IMR-90 (cell line): ENCODE measurements around the gene LARGE2. TPM values are rescaled to one million over a fixed set of nuclear protein-coding genes. Genes with fewer than 3 reads are reported as not detected.

Experiments used
- ATAC-seq: fragments of 200-7000 bp; cut with Tn5 transposase; 2 replicates; pipeline ENCODE4 v1.9.1; 2020; ENCODE audit warnings: low read depth, mild to moderate bottlenecking, moderate library complexity
- BruUV-seq: library from RNA; stranded (reverse); fragments of 400-500 nt; replicated peaks from 2 replicates; lab custom pipeline; 2021; lab: Mats Ljungman, UMichigan
- CTCF ChIA-PET: fragments of 300-600 bp; formaldehyde crosslinking; extraction: SDS; loops from one replicate; lab custom pipeline; 2021; ENCODE audit warnings: antibody characterized with exemption; lab: Yijun Ruan, JAX
- POLR2A ChIA-PET: fragments of 300-600 bp; sonication (Branson Sonifier 250); formaldehyde crosslinking; loops from one replicate; lab custom pipeline; 2022; ENCODE audit warnings: antibody characterized with exemption; ENCODE audit not compliant: unreplicated experiment; lab: Charles Lee
- DNase-seq: peaks from one replicate; pipeline ENCODE4 v3.0.0; 2013
- H2AFZ ChIP-seq: replicated peaks from 2 replicates; pipeline ENCODE3; 2013; ENCODE audit warnings: low read length, mild to moderate bottlenecking; ENCODE audit not compliant: poor library complexity
- H2AK5ac ChIP-seq: 2 replicates; pipeline ENCODE4 v1.6.1; 2013; ENCODE audit warnings: low read depth, low read length, inconsistent platforms
- H2AK9ac ChIP-seq: replicated peaks from 2 replicates; pipeline ENCODE3; 2013; ENCODE audit warnings: mild to moderate bottlenecking, low read depth, low read length, moderate library complexity; ENCODE audit not compliant: poor library complexity
- H2BK120ac ChIP-seq: 2 replicates; pipeline ENCODE4 v1.6.1; 2013; ENCODE audit warnings: low read depth, low read length, inconsistent platforms
- H2BK15ac ChIP-seq: 3 replicates; pipeline ENCODE4 v1.6.1; 2013; ENCODE audit warnings: low read depth, low read length, inconsistent platforms
- H2BK20ac ChIP-seq: 2 replicates; pipeline ENCODE4 v1.6.1; 2013; ENCODE audit warnings: low read depth, mild to moderate bottlenecking, inconsistent platforms, low read length, moderate library complexity
- H2BK5ac ChIP-seq: 2 replicates; pipeline ENCODE4 v1.6.1; 2013; ENCODE audit warnings: mild to moderate bottlenecking, low read depth, low read length, inconsistent platforms; ENCODE audit not compliant: poor library complexity, severe bottlenecking
- H3K14ac ChIP-seq: replicated peaks from 2 replicates; pipeline ENCODE4 v1.6.1; 2013; ENCODE audit warnings: low read depth, low read length, inconsistent platforms
- H3K18ac ChIP-seq: 2 replicates; pipeline ENCODE4 v1.6.1; 2013; ENCODE audit warnings: low read depth, low read length, control low read depth
- H3K23ac ChIP-seq: 2 replicates; pipeline ENCODE4 v1.6.1; 2013; ENCODE audit warnings: low read depth, low read length, inconsistent platforms
- H3K27ac ChIP-seq: 2 replicates; pipeline ENCODE4 v1.5.1; 2013; ENCODE audit warnings: mild to moderate bottlenecking, control low read depth, low read length; ENCODE audit not compliant: insufficient read depth
- H3K27me3 ChIP-seq: 2 replicates; pipeline ENCODE4 v1.6.1; 2013; ENCODE audit warnings: low read length; ENCODE audit not compliant: control insufficient read depth, insufficient read depth
- H3K36me3 ChIP-seq: 2 replicates; pipeline ENCODE4 v1.6.1; 2013; ENCODE audit warnings: low read length, mixed read lengths; ENCODE audit not compliant: control insufficient read depth, insufficient read depth
- H3K4ac ChIP-seq: 2 replicates; pipeline ENCODE4 v1.6.1; 2013; ENCODE audit warnings: low read depth, low read length, inconsistent platforms
- H3K4me1 ChIP-seq: 2 replicates; pipeline ENCODE4 v1.6.1; 2013; ENCODE audit warnings: low read length, mixed read lengths; ENCODE audit not compliant: control insufficient read depth, insufficient read depth
- H3K4me2 ChIP-seq: 2 replicates; pipeline ENCODE4 v1.6.1; 2013; ENCODE audit warnings: low read depth, mild to moderate bottlenecking, control low read depth, low read length, moderate library complexity
- H3K4me3 ChIP-seq: 2 replicates; pipeline ENCODE4 v1.5.1; 2013; ENCODE audit warnings: low read depth, mild to moderate bottlenecking, control low read depth, low read length, moderate library complexity; ENCODE audit not compliant: insufficient read depth
- H3K56ac ChIP-seq: 2 replicates; pipeline ENCODE4 v1.6.1; 2013; ENCODE audit warnings: low read length, inconsistent platforms; ENCODE audit not compliant: insufficient read depth; ENCODE audit errors: extremely low read depth
- H3K79me1 ChIP-seq, 2 experiments: 2 replicates each; pipeline ENCODE4 v1.6.1; 2013; ENCODE audit warnings: low read length in 2 of 2, inconsistent platforms in 1 of 2, low read depth in 1 of 2
- H3K9ac ChIP-seq: 2 replicates; pipeline ENCODE4 v1.6.1; 2013; ENCODE audit warnings: low read depth, low read length, control low read depth
- H3K9me1 ChIP-seq: 2 replicates; pipeline ENCODE4 v1.6.1; 2013; ENCODE audit warnings: low read length, inconsistent platforms; ENCODE audit not compliant: insufficient read depth
- H3K9me3 ChIP-seq: 2 replicates; pipeline ENCODE4 v1.6.1; 2013; ENCODE audit warnings: low read length; ENCODE audit not compliant: control insufficient read depth, insufficient read depth
- H4K20me1 ChIP-seq: 2 replicates; pipeline ENCODE4 v1.6.1; 2013; ENCODE audit warnings: low read length, inconsistent platforms; ENCODE audit not compliant: insufficient read depth
- H4K5ac ChIP-seq: 2 replicates; pipeline ENCODE4 v1.6.1; 2013; ENCODE audit warnings: mild to moderate bottlenecking, low read depth, low read length, control low read depth
- H4K8ac ChIP-seq, 2 experiments: 2 replicates each; pipeline ENCODE4 v1.6.1; 2013; ENCODE audit warnings: low read depth in 2 of 2, low read length in 2 of 2, control low read depth in 1 of 2, inconsistent platforms in 1 of 2
- H4K91ac ChIP-seq: 2 replicates; pipeline ENCODE4 v1.6.1; 2013; ENCODE audit warnings: low read depth, low read length, inconsistent platforms; ENCODE audit not compliant: insufficient read depth
- BHLHE40 ChIP-seq: fragments of 150-350 bp; IDR thresholded peaks from 2 replicates; pipeline ENCODE4 v1.6.1; 2016; ENCODE audit warnings: mild to moderate bottlenecking, low read depth, low read length
- CEBPB ChIP-seq: IDR thresholded peaks from 2 replicates; pipeline ENCODE4 v1.6.1; 2012; ENCODE audit warnings: low read depth, low read length, improper control_type of control experiment
- CHD1 ChIP-seq: IDR thresholded peaks from 2 replicates; pipeline ENCODE4 v1.6.1; 2012; ENCODE audit warnings: low read depth, low read length, improper control_type of control experiment
- ELK1 ChIP-seq: fragments of 150-350 bp; IDR thresholded peaks from 2 replicates; pipeline ENCODE4 v1.6.1; 2016; ENCODE audit warnings: low read depth, mild to moderate bottlenecking, low read length, moderate library complexity, borderline replicate concordance
- FOS ChIP-seq: fragments of 150-350 bp; IDR thresholded peaks from 2 replicates; pipeline ENCODE4 v1.6.1; 2016; ENCODE audit warnings: low read depth, low read length
- MAFK ChIP-seq: IDR thresholded peaks from 2 replicates; pipeline ENCODE4 v1.6.1; 2012; ENCODE audit warnings: low read depth, low read length, improper control_type of control experiment
- MAZ ChIP-seq: IDR thresholded peaks from 2 replicates; pipeline ENCODE4 v1.6.1; 2012; ENCODE audit warnings: low read depth, mild to moderate bottlenecking, low read length, improper control_type of control experiment, moderate library complexity, borderline replicate concordance
- MXI1 ChIP-seq: IDR thresholded peaks from 2 replicates; pipeline ENCODE4 v1.6.1; 2012; ENCODE audit warnings: low read depth, mild to moderate bottlenecking, low read length, moderate library complexity, borderline replicate concordance
- NFE2L2 ChIP-seq: fragments of 150-350 bp; IDR thresholded peaks from 2 replicates; pipeline ENCODE4 v1.6.1; 2016; ENCODE audit warnings: low read depth, mild to moderate bottlenecking, low read length
- POLR2A ChIP-seq: IDR thresholded peaks from 2 replicates; pipeline ENCODE4 v1.6.1; 2012; ENCODE audit warnings: mild to moderate bottlenecking, low read depth, low read length
- RAD21 ChIP-seq: IDR thresholded peaks from 2 replicates; pipeline ENCODE4 v1.6.1; 2012; ENCODE audit warnings: low read length, improper control_type of control experiment
- RCOR1 ChIP-seq: IDR thresholded peaks from 2 replicates; pipeline ENCODE4 v1.6.1; 2012; ENCODE audit warnings: mild to moderate bottlenecking, low read length, improper control_type of control experiment; ENCODE audit not compliant: insufficient replicate concordance
- RFX5 ChIP-seq: IDR thresholded peaks from 2 replicates; pipeline ENCODE4 v1.8.0; 2012; ENCODE audit warnings: low read depth, mild to moderate bottlenecking, low read length, moderate library complexity
- SMC3 ChIP-seq: fragments of 150-350 bp; IDR thresholded peaks from 2 replicates; pipeline ENCODE4 v1.6.1; 2016; ENCODE audit warnings: low read depth, mild to moderate bottlenecking, antibody characterized with exemption, low read length, moderate library complexity
- USF2 ChIP-seq: fragments of 150-350 bp; IDR thresholded peaks from 2 replicates; pipeline ENCODE4 v1.6.1; 2017; ENCODE audit warnings: mild to moderate bottlenecking, antibody characterized with exemption, low read length, low read depth
- WGBS, 2 experiments: methylation state at CpG; one replicate each; pipeline versions ENCODE4 v1.1.5 to v1.1.7; 2013; ENCODE audit warnings: missing lambda C conversion rate in 2 of 2; ENCODE audit not compliant: insufficient read length in 1 of 2; ENCODE audit errors: extremely low coverage in 2 of 2; 5-methylcytosine and 5-hydroxymethylcytosine counted together
- dilution Hi-C: fragments of 300-500 bp; cut with HindIII; formaldehyde crosslinking; loops from one replicate; pipeline ENCODE4 v1.14.3; 2018; ENCODE audit warnings: low sequenced_read_pairs; ENCODE audit not compliant: unreplicated experiment
- in situ Hi-C: fragments of 300-500 bp; cut with MboI; formaldehyde crosslinking; loops from 3 replicates; pipeline ENCODE4 v1.14.3; 2019; ENCODE audit warnings: low sequenced_read_pairs, inconsistent platforms, mixed read lengths
- intact Hi-C: fragments of 100-400 bp; cut with micrococcal nuclease; formaldehyde crosslinking; loops from 2 replicates; pipeline ENCODE4 v1.10.0; 2022
- polyA plus RNA-seq, 3 experiments: library from polyadenylated mRNA; depleted of rRNA; stranded (reverse); fragments of >200 nt; gene quantifications; 2 replicates each; pipeline ENCODE4 v1.2.3, GENCODE V29; 2012; ENCODE audit warnings: low replicate concordance in 1 of 3
- total RNA-seq: library from RNA; depleted of rRNA; stranded (reverse); fragments of >200 nt; gene quantifications from 2 replicates; pipeline ENCODE4 v1.2.3, GENCODE V29; 2012
- TF ChIP-seq, protein P1 (sequence below): conservative IDR thresholded peaks from 2 replicates; pipeline ENCODE4 v1.5.1; 2012; ENCODE audit warnings: mild to moderate bottlenecking, low read depth, low read length, improper control_type of control experiment

The LARGE2 gene
- total and polyA plus RNA-seq, 2 of the 4 experiments (the other 2 are of a cell fraction), result 0.03 TPM; not detected in 1

DNA sequence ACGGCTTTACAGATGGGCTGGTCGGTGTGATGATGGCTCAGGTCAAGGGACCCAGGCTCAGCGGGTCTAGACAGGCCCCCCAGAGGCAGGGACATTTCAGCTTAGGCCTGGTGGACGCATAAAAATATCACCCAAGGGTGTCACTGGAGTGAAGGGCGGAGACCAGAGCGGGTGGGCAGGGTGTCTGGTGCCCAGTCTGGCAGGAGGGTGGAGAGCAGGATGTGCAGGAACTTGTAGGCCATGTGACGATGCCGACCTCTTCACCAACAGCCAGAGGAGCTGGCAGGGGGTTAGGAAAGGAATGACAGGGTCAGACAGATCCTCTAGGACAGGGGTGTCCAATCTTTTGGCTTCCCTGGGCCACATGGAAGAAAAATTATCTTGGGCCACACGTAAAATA, 32.5 kb upstream of the LARGE2 start:
- intact Hi-C loops, result no loop called here
- no peaks in the 10 kb centered on the region for H3K79me1 ChIP-seq
- H2BK5ac ChIP-seq, result no peak overlapping the region
- no peak overlapping the region for H3K14ac ChIP-seq
- POLR2A ChIA-PET, result no interaction called here
- TF ChIP-seq, protein P1, sequence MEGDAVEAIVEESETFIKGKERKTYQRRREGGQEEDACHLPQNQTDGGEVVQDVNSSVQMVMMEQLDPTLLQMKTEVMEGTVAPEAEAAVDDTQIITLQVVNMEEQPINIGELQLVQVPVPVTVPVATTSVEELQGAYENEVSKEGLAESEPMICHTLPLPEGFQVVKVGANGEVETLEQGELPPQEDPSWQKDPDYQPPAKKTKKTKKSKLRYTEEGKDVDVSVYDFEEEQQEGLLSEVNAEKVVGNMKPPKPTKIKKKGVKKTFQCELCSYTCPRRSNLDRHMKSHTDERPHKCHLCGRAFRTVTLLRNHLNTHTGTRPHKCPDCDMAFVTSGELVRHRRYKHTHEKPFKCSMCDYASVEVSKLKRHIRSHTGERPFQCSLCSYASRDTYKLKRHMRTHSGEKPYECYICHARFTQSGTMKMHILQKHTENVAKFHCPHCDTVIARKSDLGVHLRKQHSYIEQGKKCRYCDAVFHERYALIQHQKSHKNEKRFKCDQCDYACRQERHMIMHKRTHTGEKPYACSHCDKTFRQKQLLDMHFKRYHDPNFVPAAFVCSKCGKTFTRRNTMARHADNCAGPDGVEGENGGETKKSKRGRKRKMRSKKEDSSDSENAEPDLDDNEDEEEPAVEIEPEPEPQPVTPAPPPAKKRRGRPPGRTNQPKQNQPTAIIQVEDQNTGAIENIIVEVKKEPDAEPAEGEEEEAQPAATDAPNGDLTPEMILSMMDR, result no peak
- no peak for TF ChIP-seq CHD1
- TF ChIP-seq MXI1, result no peak
- TF ChIP-seq RCOR1, result no peak
- TF ChIP-seq BHLHE40, result no peak
- no peak for TF ChIP-seq CEBPB
- TF ChIP-seq MAZ, result no peak
- TF ChIP-seq RFX5, result no peak
- TF ChIP-seq SMC3, result no peak
- no peak for TF ChIP-seq USF2
- TF ChIP-seq FOS, result no peak
- no peak for TF ChIP-seq ELK1
- TF ChIP-seq MAFK, result no peak
- no peak for TF ChIP-seq POLR2A
- no peak for TF ChIP-seq RAD21
- TF ChIP-seq NFE2L2, result no peak
- no peaks in the 10 kb centered on the region; the same call in 1 of the 2 replicates for H3K9me1 ChIP-seq
- peaks cover 46% of the 10 kb centered on the region for H3K27me3 ChIP-seq
- no peak overlapping the region for H4K8ac ChIP-seq
- no peaks in the 10 kb centered on the region for H3K9me3 ChIP-seq
- no peak overlapping the region for H2BK15ac ChIP-seq
- no peak overlapping the region for H3K23ac ChIP-seq
- H3K36me3 ChIP-seq, result no peaks in the 10 kb centered on the region
- no peak overlapping the region for H4K91ac ChIP-seq
- H3K18ac ChIP-seq, result no peak overlapping the region
- in situ Hi-C loops, result no loop called here
- dilution Hi-C loops, result no loop called here
- H3K4me2 ChIP-seq, result no peak overlapping the region
- 100% methylated on average over 1 of the region's 9 CpGs; no CpG with 5 or more reads in 1 of the 2 experiments for WGBS, 2 experiments
- H3K4ac ChIP-seq, result no peak overlapping the region
- ATAC-seq (no peak), DNase-seq (no peak)
- no peak overlapping the region for H2AK5ac ChIP-seq
- peaks cover 7% of the 10 kb centered on the region for H4K20me1 ChIP-seq
- H3K4me1 ChIP-seq, result no peaks in the 10 kb centered on the region
- H2AK9ac ChIP-seq, result no peak overlapping the region
- H2BK120ac ChIP-seq, result no peak overlapping the region
- CTCF ChIA-PET, result no interaction called here
- no peak overlapping the region for H4K5ac ChIP-seq
- H2BK20ac ChIP-seq, result no peak overlapping the region
- H2AFZ ChIP-seq, result no peak overlapping the region
- no peak overlapping the region for H3K56ac ChIP-seq
- no peak overlapping the region for H3K4me3 ChIP-seq
- H3K9ac ChIP-seq, result no peak overlapping the region
- H3K27ac ChIP-seq, result no peak overlapping the region
- no TSS peak for BruUV-seq
